ENCODE results near the gene GLG1.

- no peak for TF ChIP-seq CTCF (IDR thresholded peaks at IDR 0.05; ENCODE audit: insufficient read depth, low read depth, low read length)
- TF ChIP-seq EZH2 (IDR thresholded peaks at IDR 0.05; ENCODE audit: insufficient read depth, low read length): no peak
These were observed 106.0 kb downstream of the GLG1 start for GRCh38 chr16:74500907-74501306.
